HUES64 (cell line): ENCODE results near the gene CREG2. TPM values are rescaled to one million over a fixed set of nuclear protein-coding genes. Genes with fewer than 3 reads are reported as not detected.
A peak's percentile ranks its signal among the peaks of the same experiment; 100 is the strongest.

Experiments
- H3K27ac ChIP-seq: 2 replicates; pipeline ENCODE4 v1.7.0; 2013; ENCODE audit warnings: low read depth, low read length, inconsistent platforms
- H3K27me3 ChIP-seq: 2 replicates; pipeline ENCODE4 v1.6.1; 2013; ENCODE audit warnings: mild to moderate bottlenecking, low read length; ENCODE audit not compliant: insufficient read depth
- H3K36me3 ChIP-seq: 2 replicates; pipeline ENCODE4 v1.6.1; 2013; ENCODE audit warnings: mild to moderate bottlenecking, low read length; ENCODE audit not compliant: insufficient read depth
- H3K4me1 ChIP-seq: 2 replicates; pipeline ENCODE4 v1.6.1; 2013; ENCODE audit warnings: mild to moderate bottlenecking, low read length, moderate library complexity; ENCODE audit not compliant: insufficient read depth
- H3K4me3 ChIP-seq: 2 replicates; pipeline ENCODE4 v1.5.1; 2013; ENCODE audit warnings: mild to moderate bottlenecking, low read length, moderate library complexity
- H3K9ac ChIP-seq: 2 replicates; pipeline ENCODE4 v1.6.1; 2013; ENCODE audit warnings: mild to moderate bottlenecking, low read depth, low read length
- H3K9me3 ChIP-seq: 2 replicates; pipeline ENCODE4 v1.6.1; 2013; ENCODE audit warnings: low read depth, low read length; ENCODE audit not compliant: insufficient read depth
- WGBS: fragments of 150-250, 120-280 bp; methylation state at CpG from one replicate; pipeline ENCODE4 v1.1.7; 2013; ENCODE audit warnings: missing lambda C conversion rate; 5-methylcytosine and 5-hydroxymethylcytosine counted together
- polyA plus RNA-seq, 2 experiments: library from polyadenylated mRNA; stranded (reverse); fragments of 50-300 nt; gene quantifications; one replicate each; pipeline ENCODE4 v1.2.3, GENCODE V29; 2013

Gene CREG2, protein sequence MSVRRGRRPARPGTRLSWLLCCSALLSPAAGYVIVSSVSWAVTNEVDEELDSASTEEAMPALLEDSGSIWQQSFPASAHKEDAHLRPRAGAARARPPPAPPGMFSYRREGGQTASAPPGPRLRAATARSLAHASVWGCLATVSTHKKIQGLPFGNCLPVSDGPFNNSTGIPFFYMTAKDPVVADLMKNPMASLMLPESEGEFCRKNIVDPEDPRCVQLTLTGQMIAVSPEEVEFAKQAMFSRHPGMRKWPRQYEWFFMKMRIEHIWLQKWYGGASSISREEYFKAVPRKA
- 0.60 TPM for polyA plus RNA-seq (2013, experiment 1 of 2)
- polyA plus RNA-seq (2013, experiment 2 of 2) = 0.51 TPM

DNA sequence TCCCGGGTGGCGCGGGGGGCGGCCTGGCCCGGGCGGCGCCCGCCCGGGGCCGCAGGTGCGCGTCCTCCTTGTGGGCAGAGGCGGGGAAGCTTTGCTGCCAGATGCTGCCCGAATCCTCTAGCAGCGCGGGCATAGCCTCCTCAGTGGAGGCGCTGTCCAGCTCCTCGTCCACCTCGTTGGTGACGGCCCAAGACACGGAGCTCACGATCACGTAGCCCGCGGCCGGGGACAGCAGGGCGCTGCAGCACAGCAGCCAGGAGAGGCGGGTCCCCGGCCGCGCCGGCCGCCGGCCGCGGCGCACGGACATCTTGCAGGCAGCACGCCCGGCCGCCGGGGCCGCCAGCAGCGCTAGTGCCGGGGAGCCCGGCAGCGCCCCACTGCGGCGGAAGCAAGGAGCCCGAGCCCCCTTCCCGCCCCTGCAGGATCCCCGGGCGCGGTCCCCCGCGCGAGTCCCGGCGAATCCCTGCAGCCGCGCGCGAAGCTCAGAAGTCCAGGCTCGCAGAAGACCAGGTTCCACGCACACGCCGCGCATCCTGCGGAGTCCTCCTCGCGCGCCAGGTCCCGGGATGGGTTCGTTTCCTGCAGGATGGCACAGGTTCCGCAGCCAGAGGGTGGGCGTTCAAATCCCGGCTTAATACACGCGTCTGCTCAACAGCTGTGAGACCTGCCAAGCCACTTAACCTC is at the start of gene CREG2:
Gene CREG2 (minus strand): TSS at position 353 of the 684 bp plus-strand sequence. CDS start 46 bp downstream, at position 307.
- H3K27ac ChIP-seq = no peak within 1 kb of the TSS
- H3K27me3 ChIP-seq = peaks cover 45% of the 10 kb centered on the region
- no peaks in the 10 kb centered on the region for H3K36me3 ChIP-seq
- H3K4me3 ChIP-seq = peak within 1 kb of the TSS; percentile 78
- no peaks in the 10 kb centered on the region for H3K4me1 ChIP-seq
- H3K9ac ChIP-seq = peak within 1 kb of the TSS; percentile 64
- 1% methylated on average over 79 of the region's 79 CpGs for WGBS
- H3K9me3 ChIP-seq = no peaks in the 10 kb centered on the region

DNA sequence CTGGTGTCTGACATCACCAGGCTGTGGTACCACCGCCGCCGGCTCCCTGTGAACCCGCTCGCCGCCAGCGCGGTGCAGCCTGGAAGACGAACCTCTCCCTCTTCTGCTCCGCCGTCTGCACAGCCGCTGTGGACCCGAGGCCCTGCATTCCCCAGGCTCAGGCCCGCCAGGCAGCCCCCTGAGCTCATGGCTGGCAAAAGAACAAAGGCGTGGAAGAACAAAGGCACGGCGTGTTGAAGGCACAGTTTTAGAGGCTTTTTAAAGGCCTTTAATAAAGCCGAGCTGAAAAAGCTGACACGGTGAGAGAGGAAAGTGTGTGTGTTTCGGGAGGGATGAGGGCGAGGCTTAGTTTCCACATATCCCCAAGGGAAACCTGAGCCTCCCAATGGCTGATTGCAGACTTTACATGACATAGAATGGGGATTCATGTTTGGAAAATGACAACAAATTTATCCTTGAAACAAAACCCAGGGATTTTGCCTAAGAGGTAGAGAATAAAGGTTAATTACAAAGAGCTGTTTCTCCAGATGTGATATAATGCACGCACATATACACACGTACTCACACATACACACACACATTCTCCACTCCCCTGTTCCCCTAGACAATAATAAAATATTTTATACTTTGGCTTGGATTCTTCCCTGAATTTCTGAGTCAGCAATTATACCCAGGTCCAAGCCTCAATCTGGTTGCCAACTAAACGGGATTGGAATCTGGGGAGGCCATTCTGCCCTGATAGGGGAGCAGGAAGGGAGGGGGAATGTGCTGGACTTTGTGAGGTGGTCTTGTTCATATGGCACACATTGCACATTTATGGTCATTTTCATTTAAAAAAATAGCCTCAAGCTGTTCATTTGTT is 47.9 kb upstream of the CREG2 start:
- 20% methylated on average over 22 of the region's 24 CpGs for WGBS
- peak overlapping the region; percentile 12; the same call in 1 of the 2 replicates for H3K4me3 ChIP-seq
- no peak overlapping the region for H3K27ac ChIP-seq
- H3K36me3 ChIP-seq = no peaks in the 10 kb centered on the region
- H3K9me3 ChIP-seq = no peaks in the 10 kb centered on the region
- H3K27me3 ChIP-seq = no peaks in the 10 kb centered on the region; the same call in 1 of the 2 replicates
- H3K4me1 ChIP-seq = 0 out of 2 replicates have a peak, but pooled peaks cover 8% of the 10 kb centered on the region
- H3K9ac ChIP-seq = peak overlapping the region; percentile 15; the same call in 1 of the 2 replicates

DNA sequence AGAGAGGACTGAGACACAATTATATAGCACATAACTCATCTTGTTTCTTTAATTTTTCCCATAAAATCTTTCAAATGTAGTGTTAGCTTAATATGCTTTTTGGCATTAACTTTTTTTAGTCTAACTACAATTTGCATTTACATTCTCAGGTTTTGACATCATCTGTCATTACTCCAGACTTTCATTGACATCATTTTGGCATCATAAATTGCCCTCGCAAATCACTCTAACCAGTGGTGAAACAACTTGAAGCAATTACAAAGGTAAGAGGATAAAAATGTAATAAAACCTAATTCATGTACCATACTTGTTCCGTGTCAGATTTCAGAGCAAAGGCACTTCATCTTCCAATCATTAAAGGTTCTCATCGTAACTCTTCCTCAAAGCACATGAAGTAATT is 46.2 kb upstream of the CREG2 start:
- no peak overlapping the region for H3K4me3 ChIP-seq
- WGBS = 78% methylated on average over 2 of the region's 3 CpGs
- H3K36me3 ChIP-seq = no peaks in the 10 kb centered on the region
- H3K27me3 ChIP-seq = no peaks in the 10 kb centered on the region; the same call in 1 of the 2 replicates
- H3K27ac ChIP-seq = no peak overlapping the region
- no peak overlapping the region for H3K9ac ChIP-seq
- H3K4me1 ChIP-seq = 0 out of 2 replicates have a peak, but pooled peaks cover 8% of the 10 kb centered on the region
- H3K9me3 ChIP-seq = no peaks in the 10 kb centered on the region

DNA sequence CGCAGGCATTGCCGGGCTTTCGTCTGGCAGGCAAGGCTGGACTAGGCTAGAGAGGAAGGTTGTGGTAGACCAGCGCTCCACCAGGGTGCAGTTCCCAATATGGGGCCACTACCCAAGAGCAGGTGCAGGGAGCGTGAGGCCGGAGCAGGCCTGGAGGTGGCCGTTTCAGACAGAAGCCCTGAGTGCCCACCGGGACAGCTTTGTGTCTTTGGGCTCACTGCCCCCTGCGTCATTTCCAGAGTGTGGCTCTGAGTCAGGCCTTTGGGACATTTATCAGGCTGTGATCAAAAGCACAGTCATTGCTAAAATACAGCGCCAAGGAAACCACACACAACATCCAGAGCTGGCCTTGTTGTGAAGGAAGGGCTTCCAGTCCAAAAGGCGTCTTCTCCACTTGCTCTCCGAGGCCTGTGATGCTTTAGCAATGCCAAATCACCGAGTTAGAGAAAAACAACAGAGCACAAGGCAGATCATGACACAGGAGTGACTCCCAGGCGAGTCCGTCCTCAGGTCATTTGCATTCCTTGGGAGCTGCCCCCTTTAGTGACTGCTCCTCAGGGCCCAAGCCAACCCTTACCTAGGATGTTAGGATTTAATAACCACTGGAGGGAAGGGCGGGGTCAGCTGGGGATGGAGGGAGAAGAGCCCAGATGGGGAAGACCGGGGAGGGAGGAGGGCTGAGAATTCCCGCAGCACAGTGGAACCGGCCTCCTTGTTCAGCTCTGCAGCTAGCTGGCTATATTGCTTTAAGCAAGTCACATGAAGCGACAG is 45.3 kb upstream of the CREG2 start:
- Histone ChIP-seq H3K36me3 (no peaks in the 10 kb centered on the region), H3K27ac (no peak overlapping the region), H3K4me1 (0 out of 2 replicates have a peak, but pooled peaks cover 8% of the 10 kb centered on the region), H3K9me3 (no peaks in the 10 kb centered on the region), H3K9ac (no peak overlapping the region), H3K4me3 (no peak overlapping the region), H3K27me3 (no peaks in the 10 kb centered on the region; the same call in 1 of the 2 replicates)
- 79% methylated on average over 20 of the region's 20 CpGs for WGBS

DNA sequence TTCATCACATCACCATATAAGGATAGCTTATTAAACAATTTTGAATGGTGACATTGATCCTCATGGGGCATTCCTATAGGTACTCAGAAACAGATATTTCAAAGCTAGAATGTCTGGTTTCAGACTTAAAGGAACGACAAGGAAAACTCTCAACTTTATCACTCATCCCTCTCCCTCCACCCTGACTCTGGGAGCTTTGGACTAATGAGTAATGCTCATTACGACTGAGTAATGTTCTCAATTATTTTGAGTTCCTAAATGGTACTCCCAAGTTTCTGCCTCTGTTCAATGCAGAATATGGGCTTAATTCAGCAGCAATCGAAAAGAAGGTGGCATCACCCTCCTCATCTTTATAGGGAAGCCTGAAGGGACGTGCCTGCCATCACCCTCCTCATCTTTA is 44.2 kb upstream of the CREG2 start:
- 96% methylated on average over 4 of the region's 4 CpGs for WGBS
- Histone ChIP-seq H3K9ac (no peak overlapping the region), H3K36me3 (no peaks in the 10 kb centered on the region), H3K27me3 (no peaks in the 10 kb centered on the region; the same call in 1 of the 2 replicates), H3K4me1 (0 out of 2 replicates have a peak, but pooled peaks cover 8% of the 10 kb centered on the region), H3K27ac (no peak overlapping the region), H3K9me3 (no peaks in the 10 kb centered on the region), H3K4me3 (no peak overlapping the region)

DNA sequence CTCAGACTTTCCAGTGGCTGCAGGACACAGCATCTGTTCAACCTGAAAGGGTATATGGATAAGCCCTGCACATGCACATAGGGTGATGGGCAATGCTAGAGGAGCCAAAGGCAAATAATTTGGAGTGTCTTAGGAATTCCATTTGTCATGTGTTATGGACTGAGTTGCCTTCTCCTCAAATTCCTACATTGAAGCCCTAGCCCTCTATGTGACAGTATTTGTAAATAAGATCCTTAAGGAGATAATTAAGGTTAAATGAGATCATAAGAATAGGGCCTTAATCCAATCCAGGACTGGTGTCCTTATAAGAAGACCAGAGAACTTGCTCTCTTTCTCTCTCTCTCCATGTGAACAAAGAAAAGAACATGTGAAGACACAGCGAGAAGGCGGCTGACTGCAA is 42.9 kb upstream of the CREG2 start:
- H3K27me3 ChIP-seq = no peaks in the 10 kb centered on the region; the same call in 1 of the 2 replicates
- H3K4me3 ChIP-seq = no peak overlapping the region
- H3K4me1 ChIP-seq = 0 out of 2 replicates have a peak, but pooled peaks cover 3% of the 10 kb centered on the region
- H3K27ac ChIP-seq = no peak overlapping the region
- H3K9ac ChIP-seq = no peak overlapping the region
- H3K36me3 ChIP-seq = no peaks in the 10 kb centered on the region
- WGBS = 97% methylated on average over 2 of the region's 2 CpGs
- H3K9me3 ChIP-seq = no peaks in the 10 kb centered on the region

DNA sequence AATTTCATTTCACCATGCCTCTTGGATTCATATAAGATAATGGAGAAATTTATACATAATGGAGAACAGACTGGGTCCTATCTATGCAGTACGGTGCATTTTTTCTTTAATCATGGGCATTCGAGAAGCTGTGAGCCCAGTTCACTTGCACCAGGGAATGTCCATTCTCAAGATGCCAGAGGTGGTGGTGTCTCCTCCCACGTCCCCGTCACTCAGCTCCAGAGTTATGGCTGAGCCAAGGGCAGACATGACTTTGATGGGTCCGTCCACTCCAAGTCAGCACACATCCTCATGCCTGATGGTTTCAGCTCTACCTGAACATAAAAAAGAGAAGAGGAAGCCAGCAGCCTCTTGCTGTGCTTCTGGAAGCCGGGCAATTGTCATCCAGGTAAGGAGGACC is 42.1 kb upstream of the CREG2 start:
- Histone ChIP-seq H3K4me3 (no peak overlapping the region), H3K4me1 (0 out of 2 replicates have a peak, but pooled peaks cover under 1% of the 10 kb centered on the region), H3K36me3 (no peaks in the 10 kb centered on the region), H3K9ac (no peak overlapping the region), H3K27me3 (no peaks in the 10 kb centered on the region; the same call in 1 of the 2 replicates), H3K27ac (no peak overlapping the region), H3K9me3 (no peaks in the 10 kb centered on the region)
- 95% methylated on average over 6 of the region's 6 CpGs for WGBS

DNA sequence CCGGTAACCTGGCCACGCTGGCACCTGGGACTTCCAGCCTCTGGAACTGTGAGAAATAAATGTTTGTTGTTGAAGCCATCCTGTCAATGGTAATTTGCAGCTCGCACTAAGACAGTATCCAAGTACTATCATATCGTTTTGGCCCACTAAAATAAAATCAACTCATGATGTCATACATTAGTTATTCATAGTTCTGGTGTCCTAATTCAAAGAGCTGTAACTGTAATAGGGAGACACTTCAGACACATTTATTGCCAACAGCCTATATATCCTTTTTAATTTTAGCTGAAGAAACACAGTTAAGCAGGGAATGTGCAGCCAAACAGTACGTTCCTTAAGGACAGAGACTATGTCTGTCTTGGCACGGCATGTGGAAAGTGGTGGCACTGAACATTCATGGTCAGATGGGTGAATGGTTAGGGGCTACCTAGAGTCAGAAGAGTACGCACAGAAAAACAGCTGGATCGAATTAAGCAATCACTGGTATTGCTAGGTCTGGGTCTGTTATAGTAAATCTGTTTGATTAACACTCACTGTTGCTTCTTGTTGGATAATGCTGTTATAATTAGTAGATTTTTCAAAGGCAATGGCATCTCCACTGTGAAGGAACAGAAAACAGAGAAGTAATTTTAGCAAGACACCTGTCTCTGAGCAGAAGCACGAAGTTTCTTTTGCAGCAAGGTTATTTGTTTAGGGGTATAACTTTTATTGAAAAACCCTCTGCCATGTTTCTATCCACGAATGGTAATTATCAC is 41.3 kb upstream of the CREG2 start:
- Histone ChIP-seq H3K27ac (no peak overlapping the region), H3K36me3 (no peaks in the 10 kb centered on the region), H3K4me1 (no peaks in the 10 kb centered on the region), H3K27me3 (no peaks in the 10 kb centered on the region), H3K4me3 (no peak overlapping the region), H3K9me3 (no peaks in the 10 kb centered on the region), H3K9ac (no peak overlapping the region)
- 89% methylated on average over 10 of the region's 10 CpGs for WGBS

DNA sequence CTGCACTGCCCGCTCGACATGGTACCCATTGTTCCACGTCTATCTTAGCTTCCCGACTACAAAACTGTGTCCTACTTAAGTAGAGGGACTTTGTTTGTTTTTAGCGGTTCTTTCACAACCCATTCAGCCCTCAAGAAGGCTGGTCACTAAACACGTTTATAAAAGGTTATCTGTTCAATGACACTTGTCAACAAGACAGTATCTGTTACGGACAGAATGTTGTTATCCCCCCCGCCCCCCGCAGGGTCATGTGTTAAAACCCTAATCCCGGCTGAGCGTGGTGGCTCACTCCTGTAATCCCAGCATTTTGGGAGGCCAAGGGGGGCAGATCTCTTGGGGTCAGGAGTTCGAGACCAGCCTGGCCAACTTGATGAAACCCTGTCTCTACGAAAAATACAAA is 40.4 kb upstream of the CREG2 start:
- Histone ChIP-seq H3K27me3 (no peaks in the 10 kb centered on the region), H3K4me3 (no peak overlapping the region), H3K27ac (no peak overlapping the region), H3K9me3 (no peaks in the 10 kb centered on the region), H3K4me1 (no peaks in the 10 kb centered on the region), H3K9ac (no peak overlapping the region), H3K36me3 (no peaks in the 10 kb centered on the region)
- 91% methylated on average over 13 of the region's 13 CpGs for WGBS

DNA sequence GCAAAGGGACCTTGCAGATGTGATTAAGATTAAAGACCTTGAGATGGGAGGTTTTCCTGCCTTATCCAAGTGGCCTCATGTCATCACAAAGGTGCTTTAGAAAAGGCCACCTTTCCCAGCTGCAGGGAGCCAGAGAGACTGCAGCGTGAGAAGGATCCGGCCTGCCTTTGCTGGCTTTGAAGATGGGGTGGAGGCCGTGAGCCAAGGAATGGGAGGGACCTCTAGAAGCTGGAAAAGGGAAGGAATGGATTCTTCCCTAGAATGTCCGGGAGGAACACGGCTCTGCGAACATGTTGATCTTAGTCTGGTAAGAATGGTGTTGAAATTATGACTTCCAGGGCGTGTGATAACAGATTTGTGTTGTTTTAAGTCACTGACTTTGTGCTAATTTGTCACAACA is 39.9 kb upstream of the CREG2 start:
- Histone ChIP-seq H3K36me3 (no peaks in the 10 kb centered on the region), H3K27me3 (no peaks in the 10 kb centered on the region), H3K9me3 (no peaks in the 10 kb centered on the region), H3K27ac (no peak overlapping the region), H3K4me3 (no peak overlapping the region), H3K4me1 (no peaks in the 10 kb centered on the region), H3K9ac (no peak overlapping the region)
- 90% methylated on average over 7 of the region's 7 CpGs for whole genome bisulfite sequencing
